ENCODE measurements around the gene PLD1. TPM values are rescaled to one million over a fixed set of nuclear protein-coding genes. Genes with fewer than 3 reads are reported as not detected.
A peak's percentile ranks its signal among the peaks of the same experiment; 100 is the strongest.

Gene PLD1
- total RNA-seq, 1 donor: 18.1 TPM

GRCh38 chr3:171799501-171799900 is 10.8 kb downstream of the PLD1 start:
- Histone ChIP-seq H3K27ac (ENCODE audit: low read depth, low read length) (no peak overlapping the region), H4K20me1 (ENCODE audit: insufficient read depth, low read length) (no peaks in the 10 kb centered on the region), H3K4me3 (ENCODE audit: insufficient read depth, low read length) (no peak overlapping the region), H3K9me3 (ENCODE audit: low read depth, low read length) (no peaks in the 10 kb centered on the region), H3K36me3 (ENCODE audit: insufficient read depth, low read length) (no peaks in the 10 kb centered on the region), H2AFZ (ENCODE audit: low read length) (no peak overlapping the region), H3K79me2 (ENCODE audit: insufficient read depth, low read length) (peaks cover 15% of the 10 kb centered on the region), H3K4me2 (ENCODE audit: insufficient read depth, low read length) (no peak overlapping the region), H3K27me3 (ENCODE audit: insufficient read depth, low read length) (no peaks in the 10 kb centered on the region), H3K4me1 (ENCODE audit: insufficient read depth, low read length) (peaks cover 37% of the 10 kb centered on the region)
- DNase-seq (ENCODE audit: insufficient read length, low spot score, missing footprints): no peak
- TF ChIP-seq, protein P1, sequence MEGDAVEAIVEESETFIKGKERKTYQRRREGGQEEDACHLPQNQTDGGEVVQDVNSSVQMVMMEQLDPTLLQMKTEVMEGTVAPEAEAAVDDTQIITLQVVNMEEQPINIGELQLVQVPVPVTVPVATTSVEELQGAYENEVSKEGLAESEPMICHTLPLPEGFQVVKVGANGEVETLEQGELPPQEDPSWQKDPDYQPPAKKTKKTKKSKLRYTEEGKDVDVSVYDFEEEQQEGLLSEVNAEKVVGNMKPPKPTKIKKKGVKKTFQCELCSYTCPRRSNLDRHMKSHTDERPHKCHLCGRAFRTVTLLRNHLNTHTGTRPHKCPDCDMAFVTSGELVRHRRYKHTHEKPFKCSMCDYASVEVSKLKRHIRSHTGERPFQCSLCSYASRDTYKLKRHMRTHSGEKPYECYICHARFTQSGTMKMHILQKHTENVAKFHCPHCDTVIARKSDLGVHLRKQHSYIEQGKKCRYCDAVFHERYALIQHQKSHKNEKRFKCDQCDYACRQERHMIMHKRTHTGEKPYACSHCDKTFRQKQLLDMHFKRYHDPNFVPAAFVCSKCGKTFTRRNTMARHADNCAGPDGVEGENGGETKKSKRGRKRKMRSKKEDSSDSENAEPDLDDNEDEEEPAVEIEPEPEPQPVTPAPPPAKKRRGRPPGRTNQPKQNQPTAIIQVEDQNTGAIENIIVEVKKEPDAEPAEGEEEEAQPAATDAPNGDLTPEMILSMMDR (IDR thresholded peaks at IDR 0.05; ENCODE audit: extremely low read depth, low read depth, low read length): no peak

DNA sequence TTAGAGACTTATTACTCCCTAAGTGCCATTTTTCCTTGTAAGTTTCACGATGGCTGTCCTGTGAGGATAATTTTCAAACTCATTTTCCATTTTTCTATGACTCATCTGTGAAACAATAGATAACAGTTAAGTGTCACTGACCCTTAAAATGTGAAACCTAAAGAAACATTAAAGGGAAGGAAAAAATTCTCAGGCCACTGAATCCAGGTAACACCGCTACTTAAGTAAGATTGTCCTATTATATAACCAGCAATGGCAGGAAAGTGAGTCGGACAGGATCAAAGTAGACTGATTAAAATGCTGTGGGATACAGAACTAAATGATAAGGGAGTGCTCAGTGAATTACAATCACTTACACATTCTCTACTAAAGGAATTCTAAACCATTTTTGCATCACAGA is 12.4 kb downstream of the PLD1 start:
- TF ChIP-seq, protein P1 (IDR thresholded peaks at IDR 0.05; ENCODE audit: extremely low read depth, low read depth, low read length): no peak
- H3K4me3 ChIP-seq (ENCODE audit: insufficient read depth, low read length): no peak overlapping the region

GRCh38 chr3:171797265-171797679 is 13.0 kb downstream of the PLD1 start:
- Histone ChIP-seq H3K36me3 (ENCODE audit: insufficient read depth, low read length) (no peaks in the 10 kb centered on the region), H3K79me2 (ENCODE audit: insufficient read depth, low read length) (peaks cover 10% of the 10 kb centered on the region), H3K4me2 (ENCODE audit: insufficient read depth, low read length) (no peak overlapping the region), H2AFZ (ENCODE audit: low read length) (no peak overlapping the region), H3K4me1 (ENCODE audit: insufficient read depth, low read length) (peaks cover 29% of the 10 kb centered on the region), H3K27ac (ENCODE audit: low read depth, low read length) (no peak overlapping the region), H3K4me3 (ENCODE audit: insufficient read depth, low read length) (no peak overlapping the region), H3K9me3 (ENCODE audit: low read depth, low read length) (no peaks in the 10 kb centered on the region), H3K27me3 (ENCODE audit: insufficient read depth, low read length) (no peaks in the 10 kb centered on the region), H4K20me1 (ENCODE audit: insufficient read depth, low read length) (no peaks in the 10 kb centered on the region)
- no peak for DNase-seq (ENCODE audit: insufficient read length, low spot score, missing footprints)
- TF ChIP-seq, protein P1 (IDR thresholded peaks at IDR 0.05; ENCODE audit: extremely low read depth, low read depth, low read length): no peak

More for the DNA sequence above, 12.4 kb downstream of the PLD1 start:
- no peaks in the 10 kb centered on the region for H3K9me3 ChIP-seq (ENCODE audit: low read depth, low read length)
- no peaks in the 10 kb centered on the region for H3K36me3 ChIP-seq (ENCODE audit: insufficient read depth, low read length)
- H3K27ac ChIP-seq (ENCODE audit: low read depth, low read length): peak overlapping the region; percentile 3
- DNase-seq (ENCODE audit: insufficient read length, low spot score, missing footprints): no peak
- H2AFZ ChIP-seq (ENCODE audit: low read length): no peak overlapping the region
- H3K79me2 ChIP-seq (ENCODE audit: insufficient read depth, low read length): peaks cover 10% of the 10 kb centered on the region
- no peaks in the 10 kb centered on the region for H4K20me1 ChIP-seq (ENCODE audit: insufficient read depth, low read length)
- no peaks in the 10 kb centered on the region for H3K27me3 ChIP-seq (ENCODE audit: insufficient read depth, low read length)
- no peak overlapping the region for H3K4me2 ChIP-seq (ENCODE audit: insufficient read depth, low read length)
- H3K4me1 ChIP-seq (ENCODE audit: insufficient read depth, low read length): peaks cover 33% of the 10 kb centered on the region

- DNase-seq (ENCODE audit: insufficient read length, low spot score, missing footprints): no peak
- no peak overlapping the region for H3K4me3 ChIP-seq (ENCODE audit: insufficient read depth, low read length)
- H4K20me1 ChIP-seq (ENCODE audit: insufficient read depth, low read length): no peaks in the 10 kb centered on the region
- TF ChIP-seq, protein P1 (IDR thresholded peaks at IDR 0.05; ENCODE audit: extremely low read depth, low read depth, low read length): no peak
- H3K36me3 ChIP-seq (ENCODE audit: insufficient read depth, low read length): no peaks in the 10 kb centered on the region
- peaks cover 29% of the 10 kb centered on the region for H3K4me1 ChIP-seq (ENCODE audit: insufficient read depth, low read length)
- H2AFZ ChIP-seq (ENCODE audit: low read length): no peak overlapping the region
- H3K9me3 ChIP-seq (ENCODE audit: low read depth, low read length): no peaks in the 10 kb centered on the region
- no peak overlapping the region for H3K27ac ChIP-seq (ENCODE audit: low read depth, low read length)
- no peaks in the 10 kb centered on the region for H3K27me3 ChIP-seq (ENCODE audit: insufficient read depth, low read length)
- H3K4me2 ChIP-seq (ENCODE audit: insufficient read depth, low read length): no peak overlapping the region
- peaks cover 10% of the 10 kb centered on the region for H3K79me2 ChIP-seq (ENCODE audit: insufficient read depth, low read length)
Measured at GRCh38 chr3:171796625-171797264, 13.5 kb downstream of the PLD1 start.

All from osteoblast (primary cell).